HepG2 (cell line): ENCODE results near the gene MKS1. TPM values are rescaled to one million over a fixed set of nuclear protein-coding genes. Genes with fewer than 3 reads are reported as not detected.

Experiments used
- ARNT2 ChIP-seq: sonication (generic); formaldehyde crosslinking; IDR thresholded peaks from 2 replicates; pipeline ENCODE4 v1.8.0; 2022; ENCODE audit warnings: mild to moderate bottlenecking, low read depth, missing genetic modification reagents, moderate library complexity
- ATAD3A ChIP-seq: sonication (generic); formaldehyde crosslinking; IDR thresholded peaks from 2 replicates; pipeline ENCODE4 v1.4.0; 2020; ENCODE audit warnings: missing genetic modification reagents
- DDIT3 ChIP-seq: sonication (generic); formaldehyde crosslinking; IDR thresholded peaks from 2 replicates; pipeline ENCODE4 v1.4.0; 2020; ENCODE audit warnings: mild to moderate bottlenecking, missing genetic modification reagents
- GLI4 ChIP-seq: sonication (generic); formaldehyde crosslinking; IDR thresholded peaks from 2 replicates; pipeline ENCODE4 v1.5.1; 2020; ENCODE audit warnings: missing genetic modification reagents, mild to moderate bottlenecking, moderate library complexity, borderline replicate concordance
- KAT7 ChIP-seq: IDR thresholded peaks from 2 replicates; pipeline ENCODE4 v1.6.1; 2018; ENCODE audit warnings: borderline replicate concordance, missing compliant biosample characterization
- LRRFIP1 ChIP-seq: sonication (generic); formaldehyde crosslinking; conservative IDR thresholded peaks from 2 replicates; pipeline ENCODE4 v1.4.0; 2020; ENCODE audit warnings: missing genetic modification reagents
- NCOA5 ChIP-seq: sonication (generic); formaldehyde crosslinking; IDR thresholded peaks from 2 replicates; pipeline ENCODE4 v1.4.0; 2020; ENCODE audit warnings: missing genetic modification reagents
- RFXANK ChIP-seq: IDR thresholded peaks from 2 replicates; pipeline ENCODE4 v1.6.1; 2016
- SMAD9 ChIP-seq: sonication (generic); formaldehyde crosslinking; IDR thresholded peaks from 2 replicates; pipeline ENCODE4 v1.5.1; 2020; ENCODE audit warnings: mild to moderate bottlenecking, missing genetic modification reagents
- SNAPC2 ChIP-seq: sonication (generic); formaldehyde crosslinking; IDR thresholded peaks from 2 replicates; pipeline ENCODE4 v1.8.1; 2022; ENCODE audit warnings: mild to moderate bottlenecking, missing genetic modification reagents
- SOX13 ChIP-seq, 3 experiments: fragments of 450-650 bp in 1 of 3; sonication (generic) in 1 of 3; formaldehyde crosslinking in 1 of 3; IDR thresholded peaks in 2 of 3; conservative IDR thresholded peaks in 1 of 3; 2 replicates each; pipeline versions ENCODE4 v1.5.0 to v1.6.1; 2016 to 2020; ENCODE audit warnings: antibody characterized with exemption in 1 of 3, mild to moderate bottlenecking in 1 of 3, missing compliant biosample characterization in 1 of 3, missing genetic modification reagents in 1 of 3, moderate library complexity in 1 of 3
- U2AF1 ChIP-seq: fragments of 200-400 bp; formaldehyde crosslinking; optimal IDR thresholded peaks from 2 replicates; pipeline ENCODE3; 2017; ENCODE audit warnings: mild to moderate bottlenecking, low read depth, low read length
- USF2 ChIP-seq, 2 experiments: sonication (generic) in 1 of 2; formaldehyde crosslinking in 1 of 2; IDR thresholded peaks; 2 replicates each; pipeline versions ENCODE4 v1.5.1 to v1.6.1; 2011 to 2020; ENCODE audit warnings: borderline replicate concordance in 1 of 2, low read depth in 1 of 2, low read length in 1 of 2, mild to moderate bottlenecking in 1 of 2, missing genetic modification reagents in 1 of 2, moderate library complexity in 1 of 2
- ZBTB8A ChIP-seq: sonication (generic); formaldehyde crosslinking; IDR thresholded peaks from 2 replicates; pipeline ENCODE4 v1.4.0; 2020; ENCODE audit warnings: mild to moderate bottlenecking, low read depth, missing genetic modification reagents, borderline replicate concordance
- ZFP36L1 ChIP-seq: sonication (generic); formaldehyde crosslinking; IDR thresholded peaks from 2 replicates; pipeline ENCODE4 v1.8.0; 2022; ENCODE audit warnings: mild to moderate bottlenecking, missing genetic modification reagents, moderate library complexity
- ZNF275 ChIP-seq: sonication (generic); formaldehyde crosslinking; IDR thresholded peaks from 2 replicates; pipeline ENCODE4 v1.8.0; 2022; ENCODE audit warnings: missing genetic modification reagents, mild to moderate bottlenecking, inconsistent platforms, borderline replicate concordance
- ZNF3 ChIP-seq: IDR thresholded peaks from 2 replicates; pipeline ENCODE4 v1.7.0; 2017; ENCODE audit warnings: inconsistent platforms
- ZNF512 ChIP-seq: sonication (generic); formaldehyde crosslinking; IDR thresholded peaks from 2 replicates; pipeline ENCODE4 v1.4.0; 2020; ENCODE audit warnings: mild to moderate bottlenecking, missing genetic modification reagents
- ZNF747 ChIP-seq: sonication (generic); formaldehyde crosslinking; IDR thresholded peaks from 2 replicates; pipeline ENCODE4 v1.8.1; 2023; ENCODE audit warnings: missing genetic modification reagents, mild to moderate bottlenecking, borderline replicate concordance
- ZNF782 ChIP-seq: sonication (generic); formaldehyde crosslinking; IDR thresholded peaks from 2 replicates; pipeline ENCODE4 v1.4.0; 2020; ENCODE audit warnings: missing genetic modification reagents, mild to moderate bottlenecking, borderline replicate concordance
- polyA plus RNA-seq, 8 experiments: library from polyadenylated mRNA; depleted of rRNA in 3 of 8; stranded (reverse) in 7 of 8; unstranded in 1 of 8; fragments of >200 nt; fragmentation: Illumina TruSeq in 4 of 8; extraction: Trizol in 4 of 8; gene quantifications; 2 replicates each; pipeline versions ENCODE4 v1.2.1 to v1.2.3, GENCODE V29; 2011 to 2016; ENCODE audit warnings: low read depth in 4 of 8, missing spikeins in 1 of 8, mixed read lengths in 1 of 8; ENCODE audit not compliant: insufficient read depth in 1 of 8
- total RNA-seq, 5 experiments: library from RNA; depleted of rRNA; stranded (reverse); fragments of >200 nt; fragmentation: Illumina TruSeq; extraction: Trizol; gene quantifications; 2 replicates each; pipeline ENCODE4 v1.2.3, GENCODE V29; 2016; ENCODE audit warnings: low read depth in 1 of 5

Gene MKS1
- total and polyA plus RNA-seq, 2 of the 13 experiments (the other 11 are each of a cell fraction or from before 2014, with no cell fraction given), result 16.1 to 26.3 TPM

GRCh38 chr17:58249270-58250133, 30.4 kb upstream of the MKS1 start (continued):
- TF ChIP-seq ZBTB8A, result no peak
- peak; percentile 12; the same call in 1 of the 2 replicates for TF ChIP-seq USF2 (IDR thresholded peaks at IDR 0.05; ENCODE audit: low read depth, low read length)
- peak; percentile 60 for TF ChIP-seq USF2 (CRISPR knock-in tag; IDR thresholded peaks at IDR 0.05; ENCODE audit: borderline replicate concordance)
- no peak for TF ChIP-seq ZNF275 (CRISPR knock-in tag)
- TF ChIP-seq SOX13 (IDR thresholded peaks at IDR 0.05), result no peak
- TF ChIP-seq SOX13 (CRISPR knock-in tag; conservative IDR thresholded peaks at IDR 0.05 in 1 of 2, IDR thresholded peaks at IDR 0.05 in 1 of 2), result peak in 1 of 2 experiments; percentile 46; a peak in 2 of 4 replicates
- TF ChIP-seq LRRFIP1 (CRISPR knock-in tag), result no peak
- TF ChIP-seq ARNT2, result no peak
- TF ChIP-seq ZNF747 (CRISPR knock-in tag), result peak; percentile 87
- peak; percentile 28; the same call in 1 of the 2 replicates for TF ChIP-seq KAT7 (CRISPR knock-in tag)
- no peak for TF ChIP-seq ATAD3A (CRISPR knock-in tag)
- TF ChIP-seq ZNF782 (CRISPR knock-in tag), result 0 out of 2 replicates have a peak, but pooled peaks have one; percentile 63
- no peak for TF ChIP-seq RFXANK (CRISPR knock-in tag)
- peak; percentile 85; the same call in 1 of the 2 replicates for TF ChIP-seq SMAD9 (CRISPR knock-in tag)
- TF ChIP-seq SNAPC2 (CRISPR knock-in tag), result peak; percentile 70; the same call in 1 of the 2 replicates
- TF ChIP-seq ZNF3 (CRISPR knock-in tag), result no peak
- TF ChIP-seq NCOA5 (CRISPR knock-in tag), result no peak
- peak; percentile 33 for TF ChIP-seq U2AF1
- no peak for TF ChIP-seq ZFP36L1
- no peak for TF ChIP-seq GLI4
- no peak for TF ChIP-seq DDIT3
- no peak for TF ChIP-seq ZNF512 (CRISPR knock-in tag)
